H1 (cell line): ENCODE results near the gene AFAP1L2. TPM values are rescaled to one million over a fixed set of nuclear protein-coding genes. Genes with fewer than 3 reads are reported as not detected.

ENCODE experiments used
- CTCF ChIA-PET: fragments of 300-600 bp; sonication (Branson Sonifier 250); formaldehyde crosslinking; loops from one replicate; lab custom pipeline; 2021; ENCODE audit not compliant: partially characterized antibody; lab: Charles Lee
- POLR2A ChIA-PET: fragments of 300-600 bp; sonication (Branson Sonifier 250); formaldehyde crosslinking; loops from one replicate; lab custom pipeline; 2021; ENCODE audit warnings: inconsistent platforms; ENCODE audit not compliant: partially characterized antibody; lab: Charles Lee
- DNase-seq, 2 experiments: peaks; one replicate each; pipeline versions ENCODE4 v3.0.0 to v3.0.0-alpha.2; 2010 to 2022; ENCODE audit warnings: low spot score in 2 of 2, low read depth in 1 of 2, mixed read lengths in 1 of 2
- FAIRE-seq: peaks from 2 replicates; lab custom pipeline; 2011; peaks lifted over from hg19 to GRCh38; lab: Jason Lieb, UNC
- H2AFZ ChIP-seq: 2 replicates; pipeline ENCODE4 v1.8.1; 2012; ENCODE audit warnings: low read length, inconsistent platforms
- H2AK5ac ChIP-seq: 2 replicates; pipeline ENCODE4 v1.6.1; 2013; ENCODE audit warnings: low read depth, low read length
- H2BK120ac ChIP-seq: replicated peaks from 2 replicates; pipeline ENCODE3; 2013; ENCODE audit warnings: low read depth, low read length, inconsistent platforms
- H2BK12ac ChIP-seq: 2 replicates; pipeline ENCODE4 v1.6.1; 2013; ENCODE audit warnings: low read depth, low read length
- H2BK15ac ChIP-seq: 2 replicates; pipeline ENCODE4 v1.6.1; 2013; ENCODE audit warnings: low read length
- H2BK20ac ChIP-seq: 2 replicates; pipeline ENCODE4 v1.6.1; 2013; ENCODE audit warnings: low read length
- H2BK5ac ChIP-seq: 2 replicates; pipeline ENCODE4 v1.6.1; 2013; ENCODE audit warnings: low read depth, low read length
- H3K14ac ChIP-seq: 2 replicates; pipeline ENCODE4 v1.6.1; 2013; ENCODE audit warnings: inconsistent platforms; ENCODE audit not compliant: insufficient read length
- H3K18ac ChIP-seq: 2 replicates; pipeline ENCODE4 v1.6.1; 2013; ENCODE audit warnings: low read length; ENCODE audit errors: extremely low read depth
- H3K23ac ChIP-seq: 2 replicates; pipeline ENCODE4 v1.6.1; 2013; ENCODE audit warnings: inconsistent platforms; ENCODE audit not compliant: insufficient read length
- H3K23me2 ChIP-seq: 2 replicates; pipeline ENCODE4 v1.6.1; 2013; ENCODE audit warnings: low read depth, low read length
- H3K27ac ChIP-seq: 2 replicates; pipeline ENCODE4 v1.6.1; 2011; ENCODE audit warnings: low read depth, low read length, inconsistent platforms
- H3K27me3 ChIP-seq, 4 experiments: replicated peaks in 1 of 4; 1 replicate in 1 of 4; 2 replicates in 3 of 4; pipeline versions ENCODE4 v1.6.1 to v1.8.1; 2011 to 2013; ENCODE audit warnings: low read length in 3 of 4, mild to moderate bottlenecking in 3 of 4, inconsistent platforms in 2 of 4, mixed read lengths in 2 of 4, moderate library complexity in 1 of 4; ENCODE audit not compliant: control insufficient read depth in 3 of 4, insufficient read depth in 3 of 4; ENCODE audit errors: extremely low read depth in 1 of 4
- H3K36me3 ChIP-seq, 4 experiments: 2 replicates each; pipeline versions ENCODE4 v1.6.1 to v1.8.1; 2011 to 2013; ENCODE audit warnings: mild to moderate bottlenecking in 4 of 4, low read length in 3 of 4, moderate library complexity in 2 of 4, control low read depth in 1 of 4, inconsistent platforms in 1 of 4; ENCODE audit not compliant: insufficient read depth in 4 of 4, control insufficient read depth in 2 of 4
- H3K4ac ChIP-seq: replicated peaks from 2 replicates; pipeline ENCODE3; 2013; ENCODE audit warnings: low read length, low read depth, mixed read lengths, inconsistent platforms; ENCODE audit not compliant: insufficient read length
- H3K4me1 ChIP-seq, 4 experiments: replicated peaks in 1 of 4; 1 replicate in 1 of 4; 2 replicates in 3 of 4; pipeline versions ENCODE4 v1.6.1 to v1.8.1; 2011 to 2013; ENCODE audit warnings: low read length in 3 of 4, inconsistent platforms in 2 of 4, mixed read lengths in 1 of 4; ENCODE audit not compliant: insufficient read depth in 4 of 4, control insufficient read depth in 3 of 4
- H3K4me2 ChIP-seq, 2 experiments: 2 replicates each; pipeline versions ENCODE4 v1.6.1 to v1.8.1; 2011 to 2013; ENCODE audit warnings: low read depth in 2 of 2, low read length in 2 of 2, control low read depth in 1 of 2, inconsistent platforms in 1 of 2, mild to moderate bottlenecking in 1 of 2; ENCODE audit not compliant: insufficient read depth in 1 of 2
- H3K4me3 ChIP-seq, 4 experiments: fragments of 200-600, 300-600 bp in 1 of 4; sonication (generic), shearing (Covaris generic), sonication (Bioruptor Twin) in 1 of 4; 2 replicates each; pipeline versions ENCODE4 v1.5.1 to v1.8.1; 2011 to 2016; ENCODE audit warnings: low read length in 4 of 4, low read depth in 3 of 4, control low read depth in 2 of 4, inconsistent platforms in 2 of 4, mild to moderate bottlenecking in 2 of 4, mixed read lengths in 1 of 4, moderate library complexity in 1 of 4; ENCODE audit not compliant: insufficient read depth in 2 of 4; ENCODE audit errors: extremely low read depth in 1 of 4
- H3K56ac ChIP-seq: replicated peaks from 2 replicates; pipeline ENCODE3; 2013; ENCODE audit warnings: low read depth, mild to moderate bottlenecking, mixed read lengths, low read length, inconsistent platforms; ENCODE audit not compliant: insufficient read length
- H3K79me1 ChIP-seq: 2 replicates; pipeline ENCODE4 v1.6.1; 2013; ENCODE audit warnings: low read depth, low read length, control low read depth
- H3K79me2 ChIP-seq, 2 experiments: 2 replicates each; pipeline versions ENCODE4 v1.6.1 to v1.8.1; 2012 to 2013; ENCODE audit warnings: low read length in 2 of 2, mild to moderate bottlenecking in 2 of 2, inconsistent platforms in 1 of 2; ENCODE audit not compliant: insufficient read depth in 2 of 2, control insufficient read depth in 1 of 2
- H3K9ac ChIP-seq, 4 experiments: replicated peaks in 1 of 4; 1 replicate in 1 of 4; 2 replicates in 3 of 4; pipeline versions ENCODE4 v1.6.1 to v1.8.1; 2011 to 2013; ENCODE audit warnings: low read depth in 3 of 4, low read length in 3 of 4, control low read depth in 2 of 4, mild to moderate bottlenecking in 2 of 4, moderate library complexity in 2 of 4, inconsistent platforms in 1 of 4; ENCODE audit errors: extremely low read depth in 1 of 4
- H3K9me3 ChIP-seq, 2 experiments: 2 replicates each; pipeline versions ENCODE4 v1.6.1 to v1.8.1; 2012 to 2013; ENCODE audit warnings: mild to moderate bottlenecking in 2 of 2, moderate library complexity in 2 of 2, control low read depth in 1 of 2, inconsistent platforms in 1 of 2, low read depth in 1 of 2, low read length in 1 of 2, mixed read lengths in 1 of 2; ENCODE audit not compliant: insufficient read depth in 2 of 2
- H4K20me1 ChIP-seq, 2 experiments: replicated peaks in 1 of 2; 2 replicates each; pipeline versions ENCODE3 to v1.8.1; 2011 to 2013; ENCODE audit warnings: inconsistent platforms in 2 of 2, low read length in 2 of 2, mild to moderate bottlenecking in 1 of 2; ENCODE audit not compliant: insufficient read depth in 2 of 2, control insufficient read depth in 1 of 2
- H4K5ac ChIP-seq: 2 replicates; pipeline ENCODE4 v1.6.1; 2013; ENCODE audit warnings: low read length, low read depth, mixed read lengths, inconsistent platforms; ENCODE audit not compliant: insufficient read length
- H4K8ac ChIP-seq: 2 replicates; pipeline ENCODE4 v1.8.0; 2013; ENCODE audit warnings: mild to moderate bottlenecking, moderate library complexity, low read length, inconsistent platforms; ENCODE audit not compliant: insufficient read depth; ENCODE audit errors: extremely low read depth
- H4K91ac ChIP-seq: replicated peaks from 2 replicates; pipeline ENCODE3; 2013; ENCODE audit warnings: low read length, mixed read lengths, inconsistent platforms; ENCODE audit not compliant: insufficient read length
- WGBS, 2 experiments: shearing (Covaris generic) in 1 of 2; methylation state at CpG; one replicate each; pipeline versions ENCODE4 v1.1.6 to v1.1.7; 2013 to 2015; ENCODE audit warnings: low lambda C conversion rate in 2 of 2, mixed read lengths in 2 of 2, inconsistent platforms in 1 of 2, low coverage in 1 of 2, missing lambda C conversion rate in 1 of 2; ENCODE audit not compliant: insufficient replicate concordance in 2 of 2, insufficient coverage in 1 of 2, insufficient read length in 1 of 2; ENCODE audit errors: extremely low coverage in 1 of 2, missing lambda C conversion rate in 1 of 2; 5-methylcytosine and 5-hydroxymethylcytosine counted together
- polyA plus RNA-seq, 7 experiments: library from polyadenylated mRNA; depleted of rRNA in 3 of 7; stranded (reverse) in 5 of 7; unstranded in 2 of 7; fragments of >200 nt in 5 of 7; fragments of 200-250 nt in 2 of 7; gene quantifications; 1 replicate in 5 of 7; 2 replicates in 1 of 7; 4 replicates in 1 of 7; pipeline versions ENCODE4 v1.2.1 to v1.2.3, GENCODE V29; 2011 to 2013; ENCODE audit warnings: missing spikeins in 2 of 7, mixed read lengths in 2 of 7
- total RNA-seq: library from RNA; stranded (reverse); fragmentation: NEBNext Ultra II Directional; extraction: Animal tissue kit (Norgen Biotek cat#: 25700); gene quantifications from 2 replicates; pipeline ENCODE4 v1.2.1, GENCODE V29; 2021
- TF ChIP-seq, protein P1 (sequence below), 3 experiments: IDR thresholded peaks; 1 replicate in 2 of 3; 2 replicates in 1 of 3; pipeline versions ENCODE4 v1.5.1 to v1.6.1; 2011; ENCODE audit warnings: low read length in 3 of 3, mild to moderate bottlenecking in 3 of 3, inconsistent platforms in 2 of 3, low read depth in 1 of 3, moderate library complexity in 1 of 3; ENCODE audit not compliant: insufficient read depth in 1 of 3; ENCODE audit errors: control extremely low read depth in 1 of 3

The AFAP1L2 gene
- total and polyA plus RNA-seq, 2 of the 8 experiments (the other 6 are each of a cell fraction or from before 2014, with no cell fraction given), result 3.9 to 6.4 TPM

DNA sequence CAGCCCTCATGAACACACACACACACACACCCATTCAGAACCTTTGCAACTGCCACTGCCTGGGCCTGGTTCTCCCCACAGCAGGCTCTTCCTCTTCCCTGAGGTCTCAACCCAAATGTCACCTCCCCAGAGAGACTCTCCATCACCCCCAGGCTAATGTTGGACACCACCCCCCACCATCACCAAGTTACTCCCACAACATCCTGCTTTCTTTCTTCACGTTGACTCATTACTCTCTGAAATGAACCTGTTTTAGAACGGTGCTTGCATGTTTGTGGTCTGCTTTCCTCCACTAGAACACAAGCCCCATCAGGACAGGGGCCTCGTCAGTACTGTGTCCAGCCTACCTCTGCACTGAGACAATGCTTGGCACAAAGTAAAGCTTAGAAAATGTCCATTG lies 16.0 kb downstream of the AFAP1L2 start:
- no peak for DNase-seq

More for the DNA sequence above, 16.0 kb downstream of the AFAP1L2 start:
- FAIRE-seq, result no peak
- Histone ChIP-seq H4K5ac (no peak overlapping the region), H3K79me1 (no peaks in the 10 kb centered on the region), H4K8ac (no peak overlapping the region), H3K4ac (no peak overlapping the region), H3K27me3 (no peaks in the 10 kb centered on the region), H3K23ac (no peak overlapping the region), H2BK15ac (no peak overlapping the region), H3K27ac (no peak overlapping the region), H3K9ac (no peak overlapping the region), H3K36me3 (no peaks in the 10 kb centered on the region), H2AK5ac (no peak overlapping the region), H3K14ac (no peak overlapping the region), H3K56ac (no peak overlapping the region), H4K20me1 (no peaks in the 10 kb centered on the region), H2BK12ac (no peak overlapping the region), H3K23me2 (no peaks in the 10 kb centered on the region), H3K4me2 (no peak overlapping the region), H3K4me1 (peaks cover 0 to 13% (median 2%) of the 10 kb centered on the region in 4 experiments; a peak in 3 of 7 replicates), H3K9me3 (no peaks in the 10 kb centered on the region), H2BK120ac (no peak overlapping the region), H4K91ac (no peak overlapping the region), H2BK5ac (no peak overlapping the region), H3K4me3 (no peak overlapping the region), H3K18ac (no peak overlapping the region), H2BK20ac (no peak overlapping the region), H2AFZ (no peak overlapping the region), H3K79me2 (no peaks in the 10 kb centered on the region)
- POLR2A ChIA-PET, result interaction anchor here (1.0 kb wide), 1 partner anchor 9 kb away, joined by 3 read pairs; no protein-coding TSS in a partner anchor
- CTCF ChIA-PET, result interaction anchor here (0.7 to 13.0 kb wide), 46 partner anchors 10 to 263 kb away, joined by 3 to 209 read pairs (median 6); partner anchors contain the start of gene AFAP1L2
- WGBS, 2 experiments, result 86% methylated on average over 3 of the region's 3 CpGs; no CpG with 5 or more reads in 1 of the 2 experiments
- TF ChIP-seq, protein P1, sequence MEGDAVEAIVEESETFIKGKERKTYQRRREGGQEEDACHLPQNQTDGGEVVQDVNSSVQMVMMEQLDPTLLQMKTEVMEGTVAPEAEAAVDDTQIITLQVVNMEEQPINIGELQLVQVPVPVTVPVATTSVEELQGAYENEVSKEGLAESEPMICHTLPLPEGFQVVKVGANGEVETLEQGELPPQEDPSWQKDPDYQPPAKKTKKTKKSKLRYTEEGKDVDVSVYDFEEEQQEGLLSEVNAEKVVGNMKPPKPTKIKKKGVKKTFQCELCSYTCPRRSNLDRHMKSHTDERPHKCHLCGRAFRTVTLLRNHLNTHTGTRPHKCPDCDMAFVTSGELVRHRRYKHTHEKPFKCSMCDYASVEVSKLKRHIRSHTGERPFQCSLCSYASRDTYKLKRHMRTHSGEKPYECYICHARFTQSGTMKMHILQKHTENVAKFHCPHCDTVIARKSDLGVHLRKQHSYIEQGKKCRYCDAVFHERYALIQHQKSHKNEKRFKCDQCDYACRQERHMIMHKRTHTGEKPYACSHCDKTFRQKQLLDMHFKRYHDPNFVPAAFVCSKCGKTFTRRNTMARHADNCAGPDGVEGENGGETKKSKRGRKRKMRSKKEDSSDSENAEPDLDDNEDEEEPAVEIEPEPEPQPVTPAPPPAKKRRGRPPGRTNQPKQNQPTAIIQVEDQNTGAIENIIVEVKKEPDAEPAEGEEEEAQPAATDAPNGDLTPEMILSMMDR (IDR thresholded peaks at IDR 0.05; ENCODE audit: control extremely low read depth in 1 of 3, insufficient read depth in 1 of 3, low read depth in 1 of 3, low read length in 3 of 3), result no peak
